UCSD-AML1 (cell line): ENCODE data around the gene SREBF1.

Source experiments
- DNase-seq: peaks from one replicate; lab custom pipeline; 2025; ENCODE audit not compliant: unreplicated experiment; lab: John Stamatoyannopoulos, UW

SREBF1 gene

GRCh38 chr17:17783116-17783824 is 53.5 kb downstream of the SREBF1 start:
- DNase-seq = peak; percentile 59

DNA sequence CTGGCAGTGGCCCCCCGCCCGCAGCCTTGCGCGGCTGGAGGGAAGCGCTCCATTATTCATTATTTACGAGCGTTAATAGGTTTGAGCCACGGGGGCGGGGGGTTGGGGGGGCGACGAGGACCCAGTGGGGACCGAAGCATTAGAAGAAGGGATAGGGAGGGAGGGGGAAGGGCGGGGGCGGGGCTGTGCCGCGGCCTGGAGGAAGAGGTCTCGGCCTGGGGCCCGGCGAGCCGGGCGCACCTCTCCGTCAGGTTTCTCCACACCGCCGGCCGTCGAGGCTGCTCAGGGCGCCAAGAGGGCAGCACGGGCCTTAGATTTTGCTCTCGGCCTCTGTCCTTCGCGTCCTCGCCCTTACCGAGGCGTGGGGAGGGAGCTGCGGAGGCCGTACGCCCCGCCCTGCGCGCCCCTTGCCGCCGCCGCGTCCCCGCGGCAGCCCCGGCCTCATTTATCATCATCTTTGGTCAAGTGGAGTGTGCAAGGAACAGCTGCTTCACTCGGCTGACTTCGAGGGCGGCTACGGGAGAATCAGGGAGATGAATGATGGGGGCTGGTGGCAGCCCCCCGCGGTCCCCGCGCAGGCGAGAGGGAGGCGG is 54.2 kb downstream of the SREBF1 start:
- DNase-seq = peak; percentile 47

DNA sequence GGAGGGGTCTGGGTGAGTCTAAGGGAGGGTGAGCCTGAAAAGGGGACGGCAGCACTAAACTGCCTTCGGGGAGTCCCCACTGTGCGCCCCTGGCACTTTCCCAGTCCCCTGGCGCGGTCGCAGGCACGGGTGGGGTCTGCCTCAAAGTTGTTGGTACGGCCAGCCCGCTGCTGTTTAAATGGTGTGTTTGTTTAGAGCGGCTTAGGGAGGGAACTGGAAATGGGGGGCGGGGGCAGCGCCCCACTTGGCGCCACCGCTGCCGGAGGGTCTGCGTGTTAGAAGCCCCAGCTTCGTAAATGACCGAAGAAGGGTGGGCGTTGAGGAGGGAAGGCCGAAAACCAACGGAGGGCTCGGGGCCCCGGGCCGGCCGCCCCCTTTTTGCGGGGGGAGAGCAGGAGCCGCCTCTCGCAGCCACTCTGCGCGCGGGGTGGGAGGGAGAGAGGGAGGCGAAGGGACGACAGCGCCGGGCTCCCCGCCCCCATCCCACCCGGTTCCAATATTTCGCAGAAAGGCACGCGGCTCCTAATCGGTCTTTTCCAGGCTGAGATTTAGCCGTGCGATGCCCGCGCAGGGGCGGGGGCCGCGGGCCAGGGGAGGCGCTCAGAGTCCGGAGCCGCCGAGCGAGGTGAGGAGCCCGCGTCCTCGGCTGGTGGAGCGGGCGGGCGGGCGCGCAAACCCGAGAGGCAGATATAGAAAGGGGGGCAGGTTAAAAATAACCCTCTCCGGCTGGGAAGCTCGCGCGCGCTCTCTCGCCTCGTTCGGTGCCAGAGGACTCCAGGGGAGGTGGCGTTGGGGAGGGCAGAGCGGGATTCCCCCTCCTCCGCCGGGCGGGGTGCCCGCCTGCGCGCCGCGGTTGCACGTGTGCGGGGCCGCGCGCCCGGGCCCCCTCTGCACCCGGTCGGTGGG is 54.9 kb downstream of the SREBF1 start:
- DNase-seq = no peak

- DNase-seq = peak; percentile 35
These were observed 55.7 kb downstream of the SREBF1 start for GRCh38 chr17:17780922-17781590.

DNA sequence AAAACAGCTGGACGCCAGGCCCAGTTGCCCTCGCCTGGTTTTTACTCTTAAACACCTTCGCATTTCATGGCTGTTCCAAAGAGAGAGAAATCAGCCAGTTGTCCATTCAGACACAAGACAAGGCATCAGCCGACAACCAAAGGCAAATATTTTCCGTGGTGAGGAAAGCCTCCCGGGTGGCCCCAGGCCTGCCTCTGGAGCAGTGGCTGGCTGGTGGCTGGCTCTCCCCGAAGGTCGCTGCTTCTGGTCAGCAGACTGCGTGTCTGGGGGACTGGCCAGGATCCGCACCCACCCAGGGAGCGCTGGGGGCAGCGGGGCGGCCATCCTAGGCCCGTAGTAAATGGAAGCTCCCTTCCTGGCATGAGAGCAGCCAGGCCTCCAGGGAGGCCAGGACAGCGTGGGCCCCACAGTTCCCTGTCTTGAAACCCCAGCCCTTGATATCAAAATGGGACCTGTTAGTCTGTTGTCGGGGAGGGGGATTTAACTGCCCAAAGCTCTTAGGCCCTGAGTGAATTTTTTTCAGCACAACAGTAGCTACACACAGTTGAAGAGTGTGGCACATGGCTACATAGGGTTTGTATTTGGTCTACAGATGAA is 57.7 kb downstream of the SREBF1 start:
- DNase-seq = no peak

- no peak for DNase-seq
These were observed 58.3 kb downstream of the SREBF1 start for GRCh38 chr17:17778308-17779014.

DNA sequence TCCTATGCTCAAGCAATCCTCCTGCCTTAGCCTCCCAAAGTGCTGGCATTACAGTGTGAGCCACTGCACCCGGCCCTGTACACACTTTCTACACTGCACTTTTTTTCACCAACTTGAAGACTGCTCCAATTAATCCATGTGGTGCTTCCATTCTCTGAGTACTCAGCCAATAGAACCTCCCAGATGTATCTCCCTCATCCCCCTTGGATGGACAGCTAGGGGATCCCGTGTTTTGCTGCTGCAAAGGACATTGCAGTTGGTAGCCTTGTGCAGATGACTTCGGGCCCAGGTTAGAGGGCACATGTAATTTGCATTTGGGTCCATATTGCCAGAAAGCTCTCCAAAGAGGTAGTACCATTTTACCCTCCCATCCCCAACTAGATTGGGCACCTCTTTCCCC is 59.9 kb downstream of the SREBF1 start:
- DNase-seq = no peak

DNA sequence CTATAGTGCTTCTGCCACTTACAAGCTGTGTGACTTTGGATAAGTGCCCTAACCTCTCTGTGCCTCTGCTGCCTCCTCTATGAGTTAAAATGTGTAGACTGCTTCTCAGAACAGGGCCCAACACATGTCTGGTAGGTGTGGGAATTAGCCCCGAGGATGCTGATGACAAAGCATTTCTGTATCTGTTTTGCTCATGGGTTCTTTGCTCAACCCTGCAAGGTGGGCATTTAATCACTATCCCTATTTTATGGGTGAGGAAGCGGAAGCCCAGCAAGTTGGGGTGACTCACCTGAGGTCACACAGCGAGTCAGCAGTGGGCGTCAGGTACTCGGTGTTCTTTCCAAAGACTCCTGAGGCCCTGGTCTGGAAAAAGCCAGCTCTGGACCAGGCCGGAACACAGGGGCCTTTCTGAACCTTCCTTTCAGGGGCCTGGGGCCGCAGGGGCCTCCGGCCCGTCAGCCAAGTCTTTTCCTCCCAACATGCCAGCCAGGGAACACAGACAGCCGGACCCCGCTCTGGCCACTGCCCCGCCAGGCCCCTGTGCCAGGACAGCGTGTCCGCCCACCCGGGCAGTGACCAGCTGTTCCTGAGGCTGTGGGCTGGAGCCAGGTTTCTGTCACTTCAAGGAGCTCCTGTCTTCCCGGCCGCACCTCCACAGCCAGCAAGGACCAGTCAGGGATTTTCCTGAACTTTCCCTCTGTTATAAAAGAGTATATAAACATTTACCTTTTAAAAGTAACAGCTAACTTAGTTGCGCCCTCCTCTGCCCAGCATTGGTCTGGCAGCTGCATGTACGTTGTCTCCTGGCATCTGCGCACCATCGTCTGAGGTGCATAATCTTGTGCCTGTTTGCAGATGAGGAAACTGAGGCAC is 62.5 kb downstream of the SREBF1 start:
- DNase-seq = no peak

DNA sequence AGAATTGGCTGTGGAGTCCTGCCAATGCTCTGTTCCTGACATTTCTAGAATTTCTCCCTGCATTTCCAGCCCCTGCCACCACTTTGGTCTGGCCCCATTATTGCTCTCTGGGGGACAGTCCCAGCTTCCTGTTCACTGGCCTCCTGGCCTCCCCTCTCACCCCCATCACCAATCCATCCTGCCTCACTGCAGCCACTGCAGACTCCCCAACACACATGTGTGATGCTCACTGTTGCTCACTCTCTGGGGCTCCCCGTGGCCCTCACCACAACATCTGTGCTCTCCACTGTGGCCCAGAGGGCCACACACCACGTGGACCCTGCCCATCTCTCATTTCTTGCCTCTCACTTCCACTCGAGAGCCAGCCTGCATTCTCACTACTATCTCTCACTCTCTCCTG is 64.6 kb downstream of the SREBF1 start:
- DNase-seq = no peak

DNA sequence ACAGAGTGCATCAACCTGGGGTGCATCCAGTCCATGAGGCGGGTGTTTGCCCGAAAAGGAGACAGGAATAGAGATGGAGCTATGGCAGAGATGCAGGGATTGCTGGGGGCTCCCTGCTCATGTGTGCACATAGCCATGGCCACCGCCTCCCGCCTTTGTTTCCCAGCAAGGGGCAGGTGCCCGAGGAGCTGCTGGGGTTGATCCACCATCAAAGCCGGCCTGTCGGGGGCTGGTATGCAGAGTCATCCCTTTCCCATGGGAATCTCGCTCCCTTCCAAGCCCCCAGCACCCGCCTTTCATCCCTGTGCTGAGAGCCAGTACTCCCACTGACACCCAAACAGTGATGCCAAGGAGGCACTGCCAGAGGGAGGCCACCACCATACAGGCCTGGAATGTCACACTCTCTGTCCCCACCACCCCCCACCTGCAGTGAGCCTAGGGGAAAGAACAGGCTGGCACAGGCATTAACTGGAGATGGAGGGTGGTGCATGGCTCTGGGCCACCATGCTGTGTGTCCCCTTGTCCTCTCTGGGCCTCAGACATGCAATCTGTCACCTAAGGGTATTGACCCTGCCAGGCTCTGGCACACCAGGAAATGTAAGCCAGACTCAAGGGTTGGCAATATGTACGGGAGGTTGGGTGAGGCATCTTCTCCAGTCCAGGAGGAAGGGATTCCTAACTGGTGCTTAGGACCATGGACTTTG is 65.1 kb downstream of the SREBF1 start:
- no peak for DNase-seq

DNA sequence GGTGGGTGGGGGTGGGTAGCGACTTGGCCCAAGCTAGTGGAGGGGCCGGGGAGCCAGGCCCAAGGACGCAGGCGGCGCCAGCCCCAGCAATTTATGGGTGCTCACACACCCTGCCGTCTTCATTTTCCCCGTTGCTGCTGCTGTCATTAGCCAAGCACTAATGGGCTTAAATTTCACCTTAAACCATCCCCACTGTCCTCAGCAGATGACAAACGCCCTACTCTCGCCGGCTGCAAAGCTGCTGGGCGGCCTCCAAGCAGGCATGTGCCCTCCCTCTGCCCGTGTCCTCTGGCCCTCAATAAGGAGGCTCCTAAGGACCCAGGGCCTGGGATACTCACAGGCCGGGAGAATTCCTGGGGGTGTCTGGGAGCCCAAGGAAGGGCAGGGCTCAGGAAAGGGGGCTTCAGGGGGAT is 66.1 kb downstream of the SREBF1 start:
- DNase-seq = no peak

- no peak for DNase-seq
These were observed 66.7 kb downstream of the SREBF1 start for GRCh38 chr17:17769869-17770631.

DNA sequence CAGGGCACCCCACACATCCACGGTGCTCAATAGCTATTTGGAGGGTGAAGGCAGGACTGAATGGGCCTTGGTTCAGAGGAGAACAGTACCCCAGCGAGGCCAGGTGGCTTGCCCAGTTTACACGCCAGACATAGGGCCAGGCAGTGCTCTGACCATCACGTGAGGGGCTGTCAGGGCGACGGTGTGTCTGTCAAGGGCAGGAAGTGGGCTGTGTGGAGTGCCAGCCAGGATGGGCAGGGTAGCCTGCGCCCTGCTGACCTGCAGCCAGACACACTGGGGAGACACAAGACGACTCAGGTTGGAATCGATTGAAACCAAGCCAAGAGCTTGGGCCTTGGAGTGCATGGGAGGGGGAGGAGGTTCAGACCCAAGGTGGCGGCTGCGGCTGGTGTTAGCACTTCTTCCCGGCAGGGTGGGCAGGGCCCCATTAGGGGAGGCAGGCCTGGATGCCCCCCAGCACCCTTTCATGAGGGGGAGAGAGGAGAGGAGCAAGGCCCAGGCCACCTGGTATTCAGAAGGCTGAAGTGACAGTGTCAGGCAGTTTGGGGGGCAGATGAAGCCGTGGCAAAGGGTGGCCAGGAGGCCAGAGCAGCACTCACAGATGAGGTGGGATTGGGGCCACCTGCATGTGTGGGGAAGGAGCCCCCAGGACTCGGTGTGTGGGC is 68.2 kb downstream of the SREBF1 start:
- peak; percentile 21 for DNase-seq

- DNase-seq = no peak
These were observed 68.8 kb downstream of the SREBF1 start for GRCh38 chr17:17767887-17768418.

DNA sequence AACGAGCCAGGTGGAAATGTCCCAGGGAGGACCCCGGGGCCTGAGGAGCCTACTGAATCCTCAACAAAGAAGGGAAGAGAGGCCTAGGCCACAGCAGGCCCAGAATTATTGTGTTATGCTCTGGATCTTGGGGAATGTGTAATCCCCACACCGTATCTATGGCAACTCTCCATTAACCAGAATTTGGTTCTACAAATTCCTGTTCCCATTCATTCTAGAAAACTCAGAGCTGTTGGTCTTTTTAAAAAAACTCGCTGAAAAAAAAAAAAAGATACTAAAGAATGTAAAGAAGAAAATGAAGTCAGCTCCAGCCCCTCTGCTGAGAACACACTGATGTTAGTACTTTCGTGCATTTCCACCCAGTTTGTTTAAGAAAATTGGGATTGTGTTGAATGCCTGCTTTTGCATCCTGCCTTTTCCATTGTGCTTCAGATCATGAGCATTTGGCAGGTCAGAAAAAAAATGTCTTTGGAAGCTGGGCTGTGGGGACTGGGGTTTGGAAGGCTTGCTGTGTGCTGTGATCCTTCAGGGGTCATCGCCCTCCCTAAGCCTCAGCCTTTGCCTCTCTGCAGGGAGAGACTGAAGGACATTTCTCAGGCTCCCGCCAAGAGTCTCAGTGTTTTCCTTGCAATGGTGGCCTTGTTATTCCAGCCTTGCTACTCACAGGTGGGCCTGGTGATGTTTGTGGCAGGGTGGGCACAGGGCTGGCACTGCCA is 69.5 kb downstream of the SREBF1 start:
- no peak for DNase-seq

GRCh38 chr17:17766744-17767120 is 70.1 kb downstream of the SREBF1 start:
- DNase-seq = no peak
